BE2C (cell line): ENCODE results near the gene CARD14.

ENCODE experiments used
- DNase-seq: peaks from one replicate; pipeline ENCODE4 v3.0.0-alpha.2; 2020
- H3K27me3 ChIP-seq: fragments of 250-450 bp; sonication (Bioruptor Pico); 2 replicates; pipeline ENCODE4 v1.5.1; 2020; ENCODE audit warnings: mild to moderate bottlenecking
- H3K36me3 ChIP-seq: fragments of 250-450 bp; sonication (Bioruptor Pico); 2 replicates; pipeline ENCODE4 v1.5.1; 2020; ENCODE audit warnings: mild to moderate bottlenecking
- H3K4me1 ChIP-seq: fragments of 250-450 bp; sonication (Bioruptor Pico); 2 replicates; pipeline ENCODE4 v1.5.1; 2020
- H3K4me3 ChIP-seq: 2 replicates; pipeline ENCODE4 v1.5.1; 2011; ENCODE audit warnings: low read depth, low read length
- H3K9me3 ChIP-seq: fragments of 250-450 bp; sonication (Bioruptor Pico); 2 replicates; pipeline ENCODE4 v1.5.1; 2020
- CTCF ChIP-seq: IDR thresholded peaks from 2 replicates; pipeline ENCODE4 v1.5.1; 2012; ENCODE audit warnings: mild to moderate bottlenecking, low read depth, low read length

Gene CARD14

DNA sequence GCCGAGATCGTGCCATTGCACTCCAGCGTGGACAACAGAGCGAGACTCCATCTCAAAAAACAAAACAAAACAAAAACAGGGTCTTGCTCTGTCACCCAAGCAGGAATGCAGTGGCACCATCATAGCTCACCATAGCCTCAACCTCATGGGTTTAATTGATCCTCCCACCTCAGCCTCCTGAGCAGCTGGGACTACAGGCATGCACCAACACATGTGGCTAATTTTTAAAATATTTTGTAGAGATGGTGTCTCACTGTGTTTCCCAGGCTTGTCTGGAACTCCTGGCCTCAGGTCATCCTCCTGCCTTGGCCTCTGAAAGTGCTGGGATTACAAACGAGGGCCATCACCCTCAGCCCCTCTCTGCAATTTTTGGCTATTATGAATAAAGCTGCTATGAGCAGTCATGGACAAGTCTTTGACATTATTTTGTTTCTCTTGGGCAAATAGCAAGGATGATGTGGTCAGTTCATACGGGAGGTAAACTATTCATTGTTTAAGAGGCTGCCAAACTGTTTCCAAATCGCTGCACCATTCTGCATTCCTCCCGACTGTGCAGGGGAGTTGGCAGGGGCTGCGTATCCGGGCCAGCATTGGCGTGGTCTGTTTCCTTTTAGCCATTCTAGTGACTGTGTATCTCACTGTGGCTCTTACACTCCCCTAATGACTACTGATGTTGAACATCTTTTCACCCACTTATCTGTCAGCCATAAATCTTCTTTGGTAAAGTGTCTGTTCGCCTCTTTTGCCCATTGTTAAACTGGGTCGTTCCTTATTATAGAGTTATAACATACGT is 44.0 kb upstream of the CARD14 start:
- Histone ChIP-seq H3K27me3 (no peaks in the 10 kb centered on the region), H3K4me3 (no peak overlapping the region), H3K4me1 (peaks cover 3% of the 10 kb centered on the region; the same call in 1 of the 2 replicates), H3K9me3 (no peaks in the 10 kb centered on the region), H3K36me3 (no peaks in the 10 kb centered on the region)
- DNase-seq: no peak
- no peak for TF ChIP-seq CTCF

GRCh38 chr17:80126449-80126715 is 43.4 kb upstream of the CARD14 start:
- H3K36me3 ChIP-seq: no peaks in the 10 kb centered on the region
- no peaks in the 10 kb centered on the region for H3K27me3 ChIP-seq
- no peak for DNase-seq
- no peaks in the 10 kb centered on the region for H3K9me3 ChIP-seq
- peaks cover 3% of the 10 kb centered on the region; the same call in 1 of the 2 replicates for H3K4me1 ChIP-seq
- no peak overlapping the region for H3K4me3 ChIP-seq
- no peak for TF ChIP-seq CTCF

- no peaks in the 10 kb centered on the region for H3K27me3 ChIP-seq
- no peak for TF ChIP-seq CTCF
- no peak overlapping the region for H3K4me3 ChIP-seq
- peaks cover 13% of the 10 kb centered on the region for H3K36me3 ChIP-seq
- no peaks in the 10 kb centered on the region for H3K9me3 ChIP-seq
- no peak for DNase-seq
- peaks cover under 1% of the 10 kb centered on the region; the same call in 1 of the 2 replicates for H3K4me1 ChIP-seq
These were observed 40.7 kb upstream of the CARD14 start for GRCh38 chr17:80129006-80129565.

DNA sequence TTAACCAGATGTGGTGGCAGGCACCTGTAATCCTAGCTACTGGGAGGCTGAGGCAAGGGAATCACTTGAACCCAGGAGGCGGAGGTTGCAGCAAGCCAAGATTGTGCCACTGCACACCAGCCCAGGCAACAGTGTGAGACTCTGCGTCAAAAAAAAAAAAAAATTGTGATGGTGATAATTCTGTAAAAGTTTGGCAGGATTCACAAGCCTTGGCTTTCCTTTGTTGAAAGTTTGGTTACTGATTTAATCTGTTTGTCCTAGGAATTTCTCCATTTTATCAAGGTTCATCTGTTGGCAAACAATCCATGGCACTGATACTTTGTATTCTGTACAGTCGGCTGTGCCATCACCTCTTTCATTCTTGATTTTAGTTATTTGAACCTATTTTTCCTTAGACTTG is 38.8 kb upstream of the CARD14 start:
- no peak overlapping the region for H3K4me3 ChIP-seq
- peaks cover 30% of the 10 kb centered on the region for H3K36me3 ChIP-seq
- no peaks in the 10 kb centered on the region for H3K9me3 ChIP-seq
- H3K27me3 ChIP-seq: no peaks in the 10 kb centered on the region
- no peaks in the 10 kb centered on the region for H3K4me1 ChIP-seq
- no peak for TF ChIP-seq CTCF
- DNase-seq: no peak

GRCh38 chr17:80132906-80133625 is 36.8 kb upstream of the CARD14 start:
- Histone ChIP-seq H3K36me3 (peaks cover 51% of the 10 kb centered on the region), H3K4me3 (no peak overlapping the region), H3K9me3 (no peaks in the 10 kb centered on the region), H3K27me3 (no peaks in the 10 kb centered on the region), H3K4me1 (no peaks in the 10 kb centered on the region)
- TF ChIP-seq CTCF: no peak
- no peak for DNase-seq

GRCh38 chr17:80133626-80133970 is 36.2 kb upstream of the CARD14 start:
- H3K4me3 ChIP-seq: no peak overlapping the region
- H3K9me3 ChIP-seq: no peaks in the 10 kb centered on the region
- DNase-seq: no peak
- H3K36me3 ChIP-seq: peaks cover 56% of the 10 kb centered on the region
- H3K27me3 ChIP-seq: no peaks in the 10 kb centered on the region
- TF ChIP-seq CTCF: no peak
- no peaks in the 10 kb centered on the region for H3K4me1 ChIP-seq
